ENCODE data around the gene MEIOSIN.
A peak's percentile ranks its signal among the peaks of the same experiment; 100 is the strongest.
"Not testable (repeated sequence)": the region's sequence is repeated elsewhere in the genome, so short reads cannot be mapped to it uniquely, and the experiment has no call there.

MEIOSIN gene

DNA sequence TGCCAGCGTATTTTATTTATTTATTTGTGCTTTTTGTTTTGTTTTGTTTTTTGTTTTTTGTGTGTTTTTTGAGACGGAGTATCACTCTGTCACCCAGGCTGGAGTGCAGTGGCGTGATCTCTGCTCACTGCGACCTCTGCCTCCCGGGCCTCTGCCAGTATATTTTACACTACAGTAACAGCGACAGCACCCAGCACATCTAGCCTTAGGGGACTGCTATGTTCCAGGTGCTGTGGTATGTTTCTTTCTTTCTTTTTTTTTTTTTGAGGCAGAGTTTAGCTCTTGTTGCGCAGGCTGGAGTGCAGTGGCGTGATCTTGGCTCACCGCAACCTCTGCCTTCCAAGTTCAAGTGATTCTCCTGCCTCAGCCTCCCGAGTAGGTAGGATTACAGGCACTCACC is 18.2 kb downstream of the MEIOSIN start:
- ATAC-seq, H3K27ac Mint-ChIP-seq, H3K4me1 Mint-ChIP-seq, H3K4me3 Mint-ChIP-seq, H3K36me3 Mint-ChIP-seq, H3K9me3 Mint-ChIP-seq: not testable (repeated sequence)
- peaks cover 12% of the 10 kb centered on the region for H3K27me3 Mint-ChIP-seq

DNA sequence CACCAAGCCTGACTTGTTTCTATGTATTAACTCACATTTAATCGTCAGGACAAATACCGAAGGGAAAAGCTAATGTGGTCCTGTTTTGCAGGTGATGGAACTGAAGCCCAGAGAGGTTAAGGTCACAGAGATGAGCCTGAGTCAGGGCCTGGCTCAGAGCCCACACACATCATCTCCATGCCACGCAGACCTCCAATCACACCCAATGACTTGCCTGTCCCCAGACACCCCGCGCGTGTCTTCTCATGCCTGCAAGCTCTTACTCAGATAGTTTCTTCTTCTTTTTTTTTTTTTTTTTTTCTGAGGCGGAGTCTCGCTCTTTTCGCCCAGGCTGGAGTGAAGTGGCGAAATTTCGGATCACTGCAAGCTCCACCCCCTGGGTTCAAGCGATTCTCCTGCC is 19.4 kb downstream of the MEIOSIN start:
- no peak overlapping the region for H3K4me3 Mint-ChIP-seq
- H3K27me3 Mint-ChIP-seq = peaks cover 11% of the 10 kb centered on the region
- no peaks in the 10 kb centered on the region for H3K9me3 Mint-ChIP-seq
- H3K4me1 Mint-ChIP-seq = no peaks in the 10 kb centered on the region
- H3K27ac Mint-ChIP-seq = no peak overlapping the region
- no peaks in the 10 kb centered on the region for H3K36me3 Mint-ChIP-seq
- ATAC-seq = no peak

DNA sequence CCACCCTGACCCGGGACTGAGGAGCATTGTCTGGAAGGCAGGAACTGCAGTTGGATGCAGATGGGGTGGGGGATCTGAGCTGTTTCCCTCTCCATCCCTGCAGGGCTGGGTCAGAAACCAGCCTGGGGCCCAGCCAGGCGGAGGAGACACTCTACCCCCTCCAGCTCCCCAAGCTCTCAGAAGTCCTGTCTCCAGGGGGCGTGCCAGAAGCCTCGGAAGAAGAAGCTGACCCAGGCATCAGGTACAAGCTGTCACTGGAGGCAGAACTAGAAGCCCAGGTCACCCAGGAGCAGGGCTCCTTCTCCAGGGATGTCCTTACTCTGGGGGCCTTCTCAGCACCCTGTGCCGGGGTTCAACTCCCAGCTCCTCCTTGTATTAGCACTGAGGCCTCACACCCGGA is 20.3 kb downstream of the MEIOSIN start:
- no peak overlapping the region for H3K4me3 Mint-ChIP-seq
- ATAC-seq = no peak
- no peak overlapping the region for H3K27ac Mint-ChIP-seq
- H3K27me3 Mint-ChIP-seq = peaks cover 15% of the 10 kb centered on the region
- H3K9me3 Mint-ChIP-seq = no peaks in the 10 kb centered on the region
- H3K36me3 Mint-ChIP-seq = no peaks in the 10 kb centered on the region
- no peaks in the 10 kb centered on the region for H3K4me1 Mint-ChIP-seq

DNA sequence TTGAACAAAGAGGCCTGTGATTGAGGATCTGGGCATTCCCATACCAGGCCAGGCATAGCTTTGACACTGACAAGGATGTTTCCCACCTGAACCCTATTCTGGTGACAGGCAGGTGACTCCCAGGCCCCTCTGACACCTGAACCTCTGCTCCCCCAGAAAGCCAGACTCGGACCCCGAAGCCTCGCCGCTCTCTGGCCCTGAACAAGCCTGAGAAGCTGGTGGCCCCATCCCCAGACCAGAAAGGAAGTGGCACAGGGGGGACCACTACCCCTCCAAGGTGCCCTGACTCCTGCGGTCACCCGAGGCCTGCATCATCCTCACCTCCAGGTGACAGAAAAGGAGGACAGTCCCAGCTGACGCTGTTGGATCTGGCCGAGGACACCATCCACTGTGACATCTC is 21.1 kb downstream of the MEIOSIN start:
- H3K9me3 Mint-ChIP-seq = no peaks in the 10 kb centered on the region
- no peaks in the 10 kb centered on the region for H3K36me3 Mint-ChIP-seq
- H3K4me1 Mint-ChIP-seq = no peaks in the 10 kb centered on the region
- no peak for ATAC-seq
- H3K27ac Mint-ChIP-seq = no peak overlapping the region
- H3K4me3 Mint-ChIP-seq = no peak overlapping the region
- peaks cover 22% of the 10 kb centered on the region for H3K27me3 Mint-ChIP-seq

DNA sequence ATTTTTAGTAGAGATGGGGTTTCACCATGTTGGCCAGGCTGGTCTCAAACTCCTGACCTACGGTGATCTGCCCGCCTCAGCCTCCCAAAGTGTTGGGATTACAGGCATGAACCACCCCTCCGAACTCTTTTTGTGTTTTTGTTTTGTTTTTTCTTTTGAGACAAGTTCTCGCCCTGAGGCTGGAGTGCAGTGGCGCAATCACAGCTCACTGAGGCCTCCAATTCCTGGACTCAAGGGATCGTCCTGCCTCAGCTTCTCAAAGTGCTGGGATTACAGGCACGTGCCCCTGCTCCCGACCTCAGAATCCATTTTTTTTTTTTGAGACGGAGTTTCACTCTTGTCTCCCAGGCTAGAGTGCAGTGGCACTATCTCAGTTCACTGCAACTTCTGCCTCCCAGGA is 24.5 kb downstream of the MEIOSIN start:
- no peak for ATAC-seq
- Mint-ChIP-seq H3K4me1 (no peaks in the 10 kb centered on the region), H3K27ac (no peak overlapping the region), H3K4me3 (no peak overlapping the region), H3K9me3 (no peaks in the 10 kb centered on the region), H3K27me3 (peaks cover 34% of the 10 kb centered on the region), H3K36me3 (no peaks in the 10 kb centered on the region)

DNA sequence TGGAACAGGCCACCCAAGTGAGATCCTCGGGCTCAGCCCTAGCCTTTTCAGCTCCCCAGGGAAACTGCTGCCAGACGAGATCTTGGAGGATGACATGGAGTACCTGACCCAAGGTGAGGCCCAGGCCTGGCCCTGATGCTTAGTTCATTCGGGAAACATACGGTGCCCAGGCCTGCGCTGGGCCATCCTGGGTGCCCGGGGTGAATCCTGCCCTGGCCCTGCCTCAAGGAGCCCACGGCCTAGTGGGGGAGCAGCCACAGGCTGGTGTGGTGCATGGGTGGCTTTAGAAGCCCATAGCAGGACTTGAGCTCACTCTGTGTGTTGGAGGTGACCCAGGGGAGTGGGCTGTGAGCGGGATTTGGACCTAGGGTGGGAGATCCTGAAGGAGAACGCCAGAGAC is 25.7 kb downstream of the MEIOSIN start:
- no peak overlapping the region for H3K4me3 Mint-ChIP-seq
- no peaks in the 10 kb centered on the region for H3K36me3 Mint-ChIP-seq
- no peak for ATAC-seq
- no peaks in the 10 kb centered on the region for H3K4me1 Mint-ChIP-seq
- H3K27me3 Mint-ChIP-seq = peaks cover 34% of the 10 kb centered on the region
- no peaks in the 10 kb centered on the region for H3K9me3 Mint-ChIP-seq
- H3K27ac Mint-ChIP-seq = no peak overlapping the region

DNA sequence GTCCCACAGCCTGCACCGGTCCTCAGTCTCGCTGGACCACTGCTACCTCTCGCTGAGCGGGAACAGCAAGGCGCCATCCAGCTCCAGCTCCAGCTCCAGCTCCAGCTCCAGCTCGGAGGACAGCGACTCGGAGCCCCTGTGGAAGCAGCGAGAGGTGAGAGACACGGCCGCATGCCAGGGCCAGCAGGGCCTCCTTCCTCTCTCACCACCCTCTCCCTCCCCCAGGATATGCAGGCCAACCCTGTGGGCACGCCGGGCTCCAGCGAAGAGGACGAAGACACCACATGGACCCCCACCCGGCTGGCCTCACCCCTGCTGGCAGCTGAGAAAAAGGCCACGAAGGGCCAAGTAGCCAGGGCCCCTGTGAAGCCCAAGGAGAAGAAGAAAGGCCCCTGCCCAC is 28.5 kb downstream of the MEIOSIN start:
- Mint-ChIP-seq H3K9me3 (no peaks in the 10 kb centered on the region), H3K27me3 (peaks cover 51% of the 10 kb centered on the region), H3K4me3 (no peak overlapping the region), H3K27ac (no peak overlapping the region), H3K4me1 (no peaks in the 10 kb centered on the region), H3K36me3 (no peaks in the 10 kb centered on the region)
- ATAC-seq = no peak

DNA sequence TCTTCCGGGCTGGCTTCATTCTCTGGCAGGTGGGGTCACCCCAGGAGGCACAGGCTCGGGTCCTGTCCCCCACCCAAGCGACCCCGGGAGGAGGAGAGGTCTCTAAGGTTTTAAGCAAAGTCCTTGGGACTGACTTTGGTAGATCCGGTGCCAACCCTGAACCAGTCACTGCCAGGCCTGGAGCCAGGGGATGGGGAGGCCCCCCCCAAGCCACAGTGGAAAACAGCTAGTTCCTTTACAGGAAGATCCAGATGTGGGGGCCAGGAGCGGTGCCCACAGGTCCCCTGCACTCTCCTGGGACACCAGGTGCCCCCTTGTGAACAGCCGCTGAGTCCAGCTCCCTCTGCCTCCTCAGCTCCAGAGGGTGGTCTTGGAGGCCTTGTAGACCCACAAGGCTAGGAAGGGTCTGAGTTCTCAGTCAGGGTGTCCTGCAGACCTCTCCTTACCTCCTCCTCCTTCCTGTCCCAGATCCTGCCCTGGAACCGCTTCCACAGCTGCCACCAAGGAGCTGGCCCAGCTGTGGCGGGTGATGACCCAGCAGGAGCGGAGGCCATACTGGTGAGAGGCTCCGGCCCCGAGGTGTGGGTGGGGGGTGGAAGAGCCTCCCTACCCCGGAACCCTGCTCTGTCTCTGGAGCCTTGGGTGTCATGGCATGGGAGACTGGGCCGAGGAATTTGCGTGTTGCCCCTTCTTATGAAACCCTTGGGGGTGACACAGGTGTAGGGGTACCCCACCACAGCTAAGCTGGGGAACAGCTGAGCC is 29.8 kb downstream of the MEIOSIN start:
- H3K27me3 Mint-ChIP-seq = peaks cover 57% of the 10 kb centered on the region
- peaks cover 10% of the 10 kb centered on the region for H3K4me1 Mint-ChIP-seq
- H3K36me3 Mint-ChIP-seq = no peaks in the 10 kb centered on the region
- H3K27ac Mint-ChIP-seq = no peak overlapping the region
- ATAC-seq = no peak
- no peak overlapping the region for H3K4me3 Mint-ChIP-seq
- H3K9me3 Mint-ChIP-seq = no peaks in the 10 kb centered on the region

DNA sequence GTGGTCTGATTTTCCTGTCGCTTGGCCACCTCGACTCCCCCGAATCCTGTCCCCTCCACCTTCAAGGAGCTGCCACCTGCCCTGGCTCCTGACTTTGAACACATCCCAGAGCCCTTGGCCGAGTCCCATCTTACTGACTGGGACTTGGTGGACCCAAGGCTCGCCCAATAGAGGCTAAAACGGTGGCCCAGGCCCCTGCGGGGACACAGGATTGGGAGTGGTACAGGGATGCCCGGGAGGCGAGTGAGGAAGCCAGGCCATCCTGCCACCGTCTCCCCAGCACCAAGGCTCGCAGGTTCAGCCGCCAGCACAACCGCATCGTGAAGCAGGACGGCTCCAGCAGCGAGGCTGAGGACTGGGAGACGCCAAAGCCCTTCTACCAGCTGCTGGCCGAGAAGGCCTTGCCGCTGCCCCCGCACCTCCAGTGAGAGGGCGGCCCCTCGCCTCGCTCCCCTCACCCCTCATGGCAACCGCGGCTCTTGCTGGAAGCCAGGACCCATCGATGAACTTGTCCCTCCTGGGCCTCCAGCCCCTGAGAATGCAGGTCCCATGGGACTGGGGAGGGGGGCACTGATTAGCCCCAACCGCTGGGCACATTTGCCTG is 30.6 kb downstream of the MEIOSIN start:
- H3K27ac Mint-ChIP-seq = no peak overlapping the region

DNA sequence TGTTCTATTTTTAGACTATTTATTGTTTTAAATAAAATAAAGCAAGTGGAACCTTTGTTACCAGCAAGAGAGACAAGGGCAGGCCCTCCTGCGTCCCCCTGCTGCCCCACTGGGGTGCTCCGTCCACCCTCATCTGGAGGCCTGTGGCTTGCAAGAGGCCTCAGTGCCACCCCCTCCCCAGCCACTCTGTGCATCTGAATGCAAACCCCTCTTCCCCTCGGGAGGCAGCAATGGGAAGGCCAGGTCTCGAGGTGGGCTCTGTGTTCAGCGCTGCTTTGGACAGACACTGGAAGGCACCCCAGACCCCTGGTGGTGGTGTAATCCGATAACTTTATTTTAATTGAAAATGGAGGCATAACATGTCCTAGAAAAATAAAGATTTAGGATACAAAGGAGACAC is 31.2 kb downstream of the MEIOSIN start:
- Mint-ChIP-seq H3K36me3 (no peaks in the 10 kb centered on the region), H3K27me3 (peaks cover 43% of the 10 kb centered on the region), H3K9me3 (no peaks in the 10 kb centered on the region), H3K4me3 (no peak overlapping the region), H3K27ac (no peak overlapping the region), H3K4me1 (peaks cover 17% of the 10 kb centered on the region)
- ATAC-seq = no peak

More for the DNA sequence above, 30.6 kb downstream of the MEIOSIN start:
- Mint-ChIP-seq H3K36me3 (no peaks in the 10 kb centered on the region), H3K9me3 (no peaks in the 10 kb centered on the region), H3K4me1 (peaks cover 12% of the 10 kb centered on the region), H3K27me3 (peaks cover 50% of the 10 kb centered on the region), H3K4me3 (no peak overlapping the region)
- ATAC-seq = no peak

DNA sequence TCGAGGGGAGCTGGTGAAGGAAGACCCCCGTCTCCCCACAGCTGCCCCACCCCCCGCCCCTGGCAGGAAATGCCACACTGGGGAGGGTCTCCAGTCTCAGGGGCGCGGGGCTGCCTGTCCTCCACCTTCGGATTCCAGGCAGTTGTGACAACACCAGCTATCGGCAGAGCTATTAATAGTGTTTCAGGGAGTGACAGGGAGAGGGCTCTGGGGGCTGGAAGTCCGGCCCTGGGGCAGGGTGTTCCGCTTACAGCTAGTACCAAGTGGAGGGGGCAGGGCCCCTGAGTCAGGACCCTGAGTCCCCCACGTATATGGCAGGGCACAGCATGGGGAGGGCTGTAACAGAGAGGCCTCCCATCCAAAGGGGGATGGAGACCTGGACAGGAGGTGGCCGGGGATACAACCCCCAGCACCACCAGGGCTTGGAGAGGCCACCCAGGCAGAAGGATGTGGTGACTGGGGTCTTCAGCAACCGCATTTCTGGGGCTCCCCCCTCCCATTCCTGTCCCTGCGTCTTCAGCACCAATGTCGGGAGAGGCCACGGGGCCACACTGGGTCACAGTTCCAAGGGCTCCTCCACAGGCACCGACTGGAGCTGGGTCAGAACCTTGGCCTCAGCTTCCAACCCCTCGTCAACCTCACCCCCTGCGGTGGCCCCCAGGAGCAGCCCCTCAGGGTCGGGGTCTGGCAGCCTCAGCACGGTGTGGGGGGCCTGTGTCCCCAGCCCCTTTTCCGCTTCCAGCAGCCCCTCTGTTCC is 31.9 kb downstream of the MEIOSIN start:
- Mint-ChIP-seq H3K36me3 (no peaks in the 10 kb centered on the region), H3K27ac (no peak overlapping the region), H3K4me1 (peaks cover 23% of the 10 kb centered on the region), H3K9me3 (no peaks in the 10 kb centered on the region), H3K27me3 (peaks cover 36% of the 10 kb centered on the region), H3K4me3 (no peak overlapping the region)
- no peak for ATAC-seq

DNA sequence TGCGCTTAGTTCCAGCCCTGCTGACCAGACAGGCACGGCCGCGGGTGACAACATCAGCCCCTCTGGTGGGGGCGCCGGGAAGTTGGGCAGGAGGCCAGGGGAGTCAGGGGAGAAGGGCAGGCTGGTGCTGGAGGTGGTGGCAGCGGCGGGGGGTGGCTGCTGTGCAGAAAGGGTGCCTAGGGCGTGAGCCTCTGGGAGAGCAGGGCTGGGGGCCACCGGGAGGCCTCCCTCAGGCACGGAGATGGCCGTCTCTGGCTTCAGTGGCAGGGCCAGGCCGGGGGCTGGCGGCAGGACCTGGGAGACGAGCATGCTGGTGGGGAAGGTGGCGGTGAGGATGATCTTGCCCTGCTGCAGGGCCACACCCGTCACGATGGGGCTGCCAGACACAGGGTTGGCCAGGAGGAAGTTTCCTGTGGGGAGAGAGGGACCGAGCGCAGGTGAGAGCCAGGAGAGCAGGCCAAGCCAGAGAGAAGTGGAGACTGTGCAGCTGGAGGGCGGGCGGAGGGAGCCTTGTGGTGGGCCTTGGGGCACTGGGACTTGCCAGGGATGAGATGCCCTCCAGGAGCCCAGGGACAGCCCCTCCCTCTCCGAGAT is 32.6 kb downstream of the MEIOSIN start:
- no peak overlapping the region for H3K27ac Mint-ChIP-seq
- no peaks in the 10 kb centered on the region for H3K36me3 Mint-ChIP-seq
- no peaks in the 10 kb centered on the region for H3K9me3 Mint-ChIP-seq
- H3K27me3 Mint-ChIP-seq = peaks cover 33% of the 10 kb centered on the region
- no peak overlapping the region for H3K4me3 Mint-ChIP-seq
- H3K4me1 Mint-ChIP-seq = peaks cover 30% of the 10 kb centered on the region
- no peak for ATAC-seq

DNA sequence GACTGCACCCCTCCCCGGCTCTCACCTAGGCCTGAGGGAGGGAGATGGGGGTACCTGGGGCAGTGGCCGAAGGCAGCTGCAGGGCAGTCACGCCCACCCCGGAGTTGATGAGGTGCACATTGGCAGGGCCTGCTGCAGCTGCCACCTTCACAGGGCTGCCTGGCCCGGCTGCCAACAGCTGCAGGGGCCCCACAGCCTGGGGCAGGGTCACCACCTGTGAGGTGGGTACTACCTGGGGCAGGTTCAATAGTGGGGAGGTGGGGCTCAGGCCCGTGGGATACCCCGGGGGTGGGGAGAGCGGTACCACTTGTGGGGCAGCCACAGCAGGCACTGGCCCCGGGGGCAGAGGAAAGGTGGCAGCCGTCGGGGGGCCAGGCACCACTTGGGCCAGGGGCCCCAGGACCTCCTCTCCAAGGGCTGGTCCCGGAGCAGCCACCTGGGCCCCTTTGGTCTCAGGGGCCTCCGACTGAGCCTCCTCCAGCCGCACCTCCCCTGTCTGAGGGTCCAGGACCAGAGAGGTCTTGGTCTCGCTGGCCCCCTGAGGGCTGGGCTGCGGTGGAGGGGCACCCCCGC is 33.1 kb downstream of the MEIOSIN start:
- Mint-ChIP-seq H3K4me3 (no peak overlapping the region), H3K4me1 (peaks cover 34% of the 10 kb centered on the region), H3K27ac (no peak overlapping the region), H3K27me3 (peaks cover 33% of the 10 kb centered on the region), H3K9me3 (no peaks in the 10 kb centered on the region), H3K36me3 (no peaks in the 10 kb centered on the region)
- no peak for ATAC-seq

DNA sequence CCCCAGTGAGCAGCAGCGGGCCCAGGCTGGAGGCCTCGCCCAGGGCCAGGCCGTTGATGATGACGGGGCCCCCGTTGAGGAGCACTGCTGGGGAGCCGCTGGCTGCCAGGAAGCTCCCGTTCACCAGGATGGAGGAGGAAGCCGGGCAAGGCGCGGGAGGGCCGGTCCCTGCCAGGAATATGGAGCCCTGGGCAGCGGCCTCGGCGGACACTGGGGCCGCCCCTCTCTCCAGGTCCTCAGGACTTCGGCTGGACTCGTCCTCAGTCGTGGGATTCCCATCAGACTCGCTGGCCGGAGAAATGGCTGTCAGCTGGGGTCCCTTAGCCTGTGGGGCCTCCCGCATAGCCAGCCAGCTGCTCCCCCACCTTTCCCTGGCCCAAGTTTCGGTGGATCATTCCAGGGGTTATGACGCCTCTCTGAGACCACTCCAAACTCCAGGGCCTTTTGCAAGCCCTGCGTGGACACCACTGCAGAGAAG is 33.7 kb downstream of the MEIOSIN start:
- no peaks in the 10 kb centered on the region for H3K36me3 Mint-ChIP-seq
- ATAC-seq = no peak
- peaks cover 33% of the 10 kb centered on the region for H3K27me3 Mint-ChIP-seq
- peaks cover 34% of the 10 kb centered on the region for H3K4me1 Mint-ChIP-seq
- H3K27ac Mint-ChIP-seq = no peak overlapping the region
- H3K4me3 Mint-ChIP-seq = peak overlapping the region; percentile 73
- H3K9me3 Mint-ChIP-seq = no peaks in the 10 kb centered on the region

DNA sequence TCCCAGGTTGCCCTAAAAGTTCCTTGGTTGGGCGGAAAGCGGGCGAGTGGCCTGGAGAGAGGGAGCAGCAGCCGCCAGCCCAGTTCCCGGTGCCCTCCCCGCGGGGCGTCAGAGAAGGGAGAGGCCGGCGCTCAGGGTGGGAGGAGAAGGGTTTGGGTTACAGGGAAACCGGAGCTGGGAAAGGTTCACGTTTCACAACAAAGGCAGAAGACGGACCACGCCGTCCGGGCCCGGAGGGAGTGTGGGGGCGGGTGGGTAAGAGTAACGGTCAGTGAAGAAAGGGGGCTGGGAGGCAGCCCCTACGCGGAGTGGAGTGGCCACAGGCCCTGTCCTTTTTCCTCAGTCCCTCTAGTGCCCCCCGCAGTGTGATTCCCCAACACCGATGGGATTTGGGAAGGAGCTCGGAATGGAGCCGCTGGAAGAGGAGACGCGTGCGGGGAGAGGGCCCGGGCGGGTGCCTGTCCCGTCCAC is 34.2 kb downstream of the MEIOSIN start:
- peak overlapping the region; percentile 73 for H3K4me3 Mint-ChIP-seq
- peaks cover 33% of the 10 kb centered on the region for H3K27me3 Mint-ChIP-seq
- no peak overlapping the region for H3K27ac Mint-ChIP-seq
- H3K36me3 Mint-ChIP-seq = no peaks in the 10 kb centered on the region
- H3K4me1 Mint-ChIP-seq = peaks cover 40% of the 10 kb centered on the region
- no peak for ATAC-seq
- no peaks in the 10 kb centered on the region for H3K9me3 Mint-ChIP-seq
